ENCODE data around the gene ITM2B. TPM values are rescaled to one million over a fixed set of nuclear protein-coding genes. Genes with fewer than 3 reads are reported as not detected.

ITM2B gene
- total and polyA plus RNA-seq, 12 donors, result 229 to 1,235 (median 697) TPM

GRCh38 chr13:48315969-48316650 lies 83.1 kb downstream of the ITM2B start:
- Histone ChIP-seq H3K4me3 (no peak overlapping the region), H3K9me3 (replicated peaks in 1 of 3) (no peaks in the 10 kb centered on the region), H3K36me3 (replicated peaks in 1 of 2) (no peaks in the 10 kb centered on the region), H3K27me3 (no peaks in the 10 kb centered on the region), H3K4me1 (replicated peaks in 1 of 2) (no peaks in the 10 kb centered on the region), H3K27ac (no peak overlapping the region)
- 81 to 92% (median 84%) methylated on average over 17 of the region's 17 CpGs for WGBS, 4 donors
- intact Hi-C loops (cut with DNase I), result no loop called here
- no peak for TF ChIP-seq POLR2A (IDR thresholded peaks at IDR 0.05)
- no peak for TF ChIP-seq CTCF (IDR thresholded peaks at IDR 0.05)
- DNase-seq, result no peak

- intact Hi-C loops (cut with DNase I), result no loop called here
- Histone ChIP-seq H3K4me1 (replicated peaks in 1 of 2) (no peaks in the 10 kb centered on the region), H3K27ac (peak overlapping the region in 1 of 5 donors; percentile 67), H3K9me3 (replicated peaks in 1 of 3) (peaks cover 0 to 5% (median 1%) of the 10 kb centered on the region in 3 donors), H3K4me3 (no peak overlapping the region), H3K36me3 (replicated peaks in 1 of 2) (no peaks in the 10 kb centered on the region), H3K27me3 (no peaks in the 10 kb centered on the region)
- TF ChIP-seq CTCF (IDR thresholded peaks at IDR 0.05) (no peak), POLR2A (IDR thresholded peaks at IDR 0.05) (no peak)
- DNase-seq, result no peak
- WGBS, 4 donors, result 90 to 95% (median 93%) methylated on average over 32 to 43 of the region's 43 CpGs
Observed at GRCh38 chr13:48316826-48317510, 84.0 kb downstream of the ITM2B start.

GRCh38 chr13:48317511-48318376 lies 84.7 kb downstream of the ITM2B start:
- Histone ChIP-seq H3K36me3 (replicated peaks in 1 of 2) (no peaks in the 10 kb centered on the region), H3K4me3 (peak overlapping the region in 1 of 4 donors; percentile 28), H3K9me3 (replicated peaks in 1 of 3) (peaks cover 0 to 12% (median 9%) of the 10 kb centered on the region in 3 donors), H3K27ac (peak overlapping the region in 2 of 5 donors; percentile 26 to 67), H3K27me3 (no peaks in the 10 kb centered on the region), H3K4me1 (replicated peaks in 1 of 2) (no peaks in the 10 kb centered on the region)
- WGBS, 4 donors, result 78 to 82% (median 79%) methylated on average over 22 to 41 of the region's 41 CpGs
- TF ChIP-seq POLR2A (IDR thresholded peaks at IDR 0.05), result no peak
- TF ChIP-seq CTCF (IDR thresholded peaks at IDR 0.05), result no peak
- intact Hi-C loops (cut with DNase I), result no loop called here
- DNase-seq, result peak in 3 of 7 donors; percentile 15 to 38 (median 28)

- TF ChIP-seq POLR2A (IDR thresholded peaks at IDR 0.05) (no peak), CTCF (IDR thresholded peaks at IDR 0.05) (no peak)
- 65 to 73% (median 67%) methylated on average over 16 to 28 of the region's 28 CpGs for WGBS, 4 donors
- no peaks in the 10 kb centered on the region for H3K36me3 ChIP-seq (replicated peaks in 1 of 2)
Observed at GRCh38 chr13:48318377-48318811, 85.4 kb downstream of the ITM2B start.

More at GRCh38 chr13:48318377-48318811, 85.4 kb downstream of the ITM2B start:
- no peaks in the 10 kb centered on the region for H3K27me3 ChIP-seq
- no peaks in the 10 kb centered on the region for H3K4me1 ChIP-seq (replicated peaks in 1 of 2)
- peak overlapping the region in 1 of 5 donors; percentile 26 for H3K27ac ChIP-seq
- peak overlapping the region in 1 of 4 donors; percentile 28 for H3K4me3 ChIP-seq
- DNase-seq, result no peak
- intact Hi-C loops (cut with DNase I), result no loop called here
- peaks cover 0 to 12% (median 9%) of the 10 kb centered on the region in 3 donors for H3K9me3 ChIP-seq (replicated peaks in 1 of 3)

Data from adrenal gland (tissue), 12 donors.